Fibroblast of skin of scalp (primary cell): ENCODE results near the gene PNKD.
A peak's percentile ranks its signal among the peaks of the same experiment; 100 is the strongest.
"Not testable (repeated sequence)": the region's sequence is repeated elsewhere in the genome, so short reads cannot be mapped to it uniquely, and the experiment has no call there.

Experiments used
- DNase-seq: peaks from one replicate; pipeline ENCODE4 v3.0.0-alpha.2; 2013

Gene PNKD

DNA sequence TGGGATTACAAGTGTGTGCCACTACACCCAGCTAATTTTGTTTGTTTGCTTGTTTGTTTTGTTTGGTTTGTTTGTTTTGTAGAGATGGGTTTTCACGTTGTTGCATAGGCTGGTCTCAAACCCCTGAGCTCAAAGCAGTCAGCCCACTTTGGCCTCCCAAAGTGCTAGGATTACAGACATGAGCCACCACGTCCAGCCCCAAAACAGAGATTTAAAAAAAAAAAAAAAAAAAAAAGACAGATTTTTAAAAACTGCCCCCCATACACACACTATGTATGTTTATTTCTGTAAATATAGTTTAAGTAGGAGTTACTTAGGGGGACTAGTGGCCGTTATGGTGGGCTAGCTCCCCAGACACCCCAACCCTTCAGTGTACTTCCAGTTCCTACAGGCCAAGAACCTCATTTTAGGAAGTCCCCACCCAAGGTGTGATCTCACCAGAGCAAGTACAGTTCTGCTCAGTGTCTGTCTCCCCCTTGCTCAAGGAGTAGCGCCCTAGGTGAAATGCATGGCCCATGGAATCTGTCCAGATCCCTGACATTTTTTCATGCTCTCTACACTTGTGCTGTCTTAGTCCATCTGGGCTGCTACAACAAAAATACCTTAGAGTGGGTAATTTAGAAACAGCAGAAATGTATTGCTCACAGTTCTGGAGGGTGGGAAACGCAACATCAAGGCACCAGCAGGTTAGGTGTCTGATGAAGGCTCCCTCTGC is 23.6 kb downstream of the PNKD start:
- no peak for DNase-seq

DNA sequence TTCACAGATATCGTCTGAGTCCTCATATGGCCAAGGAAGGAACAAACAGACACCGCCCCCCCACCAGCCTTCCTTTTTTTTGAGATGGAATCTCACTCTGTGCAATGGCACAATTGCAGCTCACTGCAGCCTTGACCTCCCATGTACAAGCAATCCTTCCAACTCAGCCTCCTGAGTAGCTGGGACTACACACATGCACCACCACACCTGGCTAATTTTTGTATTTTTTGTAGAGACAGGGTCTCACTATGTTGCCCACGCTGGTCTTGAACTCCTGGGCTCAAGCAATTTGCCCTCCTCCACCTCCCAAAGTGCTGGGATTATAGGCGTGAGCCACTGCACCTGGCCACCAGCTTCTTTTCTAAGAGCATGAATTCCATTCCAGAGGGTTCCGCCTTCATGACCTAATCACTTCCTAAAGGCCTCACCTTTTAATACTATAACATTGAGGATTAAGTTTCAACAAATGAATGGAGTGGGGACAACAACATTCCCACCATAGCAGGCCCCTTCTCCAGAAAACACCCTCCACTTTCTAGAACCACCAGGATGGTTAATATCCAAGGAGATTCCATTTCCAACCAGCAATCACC is 24.2 kb downstream of the PNKD start:
- no peak for DNase-seq

DNA sequence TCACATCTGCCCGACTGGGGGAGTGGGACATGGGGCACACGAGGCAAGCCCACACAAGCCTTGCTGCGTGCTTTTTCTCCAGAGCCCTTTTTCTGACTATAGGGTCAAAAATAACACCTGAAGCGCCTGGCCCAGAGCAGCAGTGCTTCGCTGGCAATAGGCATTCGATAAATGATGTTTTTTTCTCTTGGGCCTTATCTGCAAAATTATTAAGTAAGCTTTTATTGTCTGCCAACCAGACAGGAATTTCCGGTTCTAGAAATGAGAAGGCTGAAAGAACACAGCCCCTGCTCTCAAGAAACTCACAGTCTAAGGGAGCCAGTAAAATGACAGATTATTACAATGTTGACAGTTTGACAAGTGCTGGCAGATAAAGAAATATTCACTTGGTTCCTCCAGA is 24.7 kb downstream of the PNKD start:
- no peak for DNase-seq

DNA sequence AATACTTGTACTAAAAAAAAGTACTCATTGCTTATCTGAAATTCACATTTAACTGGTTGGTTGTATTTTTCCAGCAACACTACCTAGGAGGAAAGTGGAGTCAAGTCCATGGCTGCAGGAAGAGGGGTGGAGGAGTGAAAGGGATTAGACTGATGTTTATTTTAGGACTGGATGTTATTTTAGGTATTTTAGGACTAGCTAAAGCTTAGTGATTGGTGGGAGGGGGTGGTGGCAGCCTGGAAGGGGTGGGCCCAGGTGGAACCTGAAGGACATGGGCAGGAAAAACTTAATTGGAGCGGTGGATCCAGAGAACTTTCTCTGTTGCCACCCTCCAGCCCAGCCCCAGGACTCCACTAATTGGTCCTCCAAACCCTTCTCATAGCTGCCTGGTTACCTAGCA is 25.9 kb downstream of the PNKD start:
- no peak for DNase-seq

DNA sequence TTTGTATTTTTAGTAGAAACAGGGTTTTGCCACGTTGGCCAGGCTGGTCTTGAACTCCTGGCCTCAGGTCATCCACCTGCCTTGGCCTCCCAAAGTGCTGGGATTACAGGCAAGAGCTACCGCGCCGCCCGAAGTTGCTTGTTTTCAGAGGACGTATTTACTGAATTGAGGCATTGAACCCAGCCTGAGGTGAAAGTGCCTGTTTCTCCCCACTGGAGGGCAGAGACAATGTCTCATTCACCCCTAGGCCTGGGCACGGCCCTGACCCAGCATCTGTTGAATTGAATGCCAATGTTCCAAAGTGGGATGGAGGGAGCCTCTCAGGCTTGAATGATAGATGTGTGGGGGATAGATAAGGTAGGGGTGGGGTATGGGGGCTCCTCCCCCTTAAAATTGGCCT is 26.5 kb downstream of the PNKD start:
- DNase-seq = no peak

DNA sequence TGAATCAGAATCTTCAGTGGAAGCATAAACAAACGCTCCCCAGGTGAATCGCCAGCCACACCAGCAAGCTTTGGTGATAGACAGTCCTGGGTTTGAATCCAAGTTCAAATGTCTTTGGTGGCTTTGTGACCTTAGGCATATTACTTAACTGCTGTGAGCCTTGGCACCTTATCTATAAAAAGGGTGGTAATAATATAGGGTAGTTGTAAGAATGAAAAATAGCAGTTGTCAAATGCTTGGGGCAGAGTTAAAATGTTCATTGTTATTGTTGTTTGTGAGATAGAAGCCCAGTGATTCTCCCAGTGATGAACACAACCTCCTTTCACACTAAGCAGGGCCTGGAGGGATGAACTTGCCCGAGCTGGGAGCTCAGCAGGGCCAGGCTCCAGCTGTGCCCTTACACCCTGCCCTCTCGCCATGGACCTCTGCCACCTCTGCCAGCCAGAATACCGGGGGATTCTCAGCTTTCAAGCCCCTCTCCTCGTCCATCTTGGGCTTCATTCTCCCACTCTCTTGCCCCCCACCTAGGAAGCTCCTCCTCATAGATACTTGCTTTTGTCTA is 28.1 kb downstream of the PNKD start:
- DNase-seq = no peak

DNA sequence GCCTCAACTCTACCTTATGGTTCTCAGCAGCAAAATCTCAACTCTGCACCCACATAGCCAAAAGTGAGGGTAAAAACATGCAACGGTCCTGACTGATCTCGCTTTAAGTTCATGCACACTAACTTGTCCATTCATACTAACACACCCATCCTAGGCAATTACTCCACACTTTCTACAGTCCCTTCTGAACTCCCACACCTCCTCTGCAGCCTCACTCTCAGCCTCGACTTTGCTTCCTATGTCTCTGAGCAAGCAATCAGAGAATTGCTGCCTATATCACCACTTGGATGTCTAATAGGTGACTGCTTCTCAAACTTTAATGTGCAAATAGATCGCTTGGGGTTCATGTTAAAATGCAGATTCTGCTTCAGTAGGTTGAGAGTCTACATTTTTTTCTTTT is 29.8 kb downstream of the PNKD start:
- no peak for DNase-seq

DNA sequence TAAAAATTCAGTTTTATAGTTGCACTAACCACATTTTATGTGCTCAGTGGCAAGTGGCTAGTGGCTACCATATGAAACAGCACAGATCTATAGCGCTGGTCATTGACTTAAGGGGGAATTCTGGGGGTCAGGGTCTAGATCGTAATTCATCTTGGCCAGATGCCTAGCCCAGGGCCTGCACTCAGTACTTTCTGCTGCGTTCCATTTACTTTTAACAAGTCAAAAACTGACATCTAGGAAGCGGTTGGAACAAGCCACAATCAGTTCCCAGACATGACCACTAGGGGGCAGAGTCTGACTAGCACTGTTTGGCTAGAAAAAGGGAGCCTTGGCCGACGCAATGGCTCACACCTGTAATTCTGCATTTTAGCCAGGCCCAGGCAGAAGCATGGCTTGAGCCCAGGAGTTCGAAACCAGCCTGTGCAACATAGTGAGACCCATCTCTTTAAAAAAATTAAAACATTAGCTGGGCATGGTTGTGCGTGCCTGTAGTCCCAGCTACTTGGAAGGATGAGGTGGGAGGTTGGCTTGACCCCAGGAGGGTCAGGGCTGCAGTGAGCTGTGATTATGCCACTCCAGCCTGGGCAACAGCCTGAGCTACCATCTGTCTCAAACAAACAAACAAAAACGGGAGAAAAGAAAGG is 31.0 kb downstream of the PNKD start:
- peak; percentile 76 for DNase-seq

DNA sequence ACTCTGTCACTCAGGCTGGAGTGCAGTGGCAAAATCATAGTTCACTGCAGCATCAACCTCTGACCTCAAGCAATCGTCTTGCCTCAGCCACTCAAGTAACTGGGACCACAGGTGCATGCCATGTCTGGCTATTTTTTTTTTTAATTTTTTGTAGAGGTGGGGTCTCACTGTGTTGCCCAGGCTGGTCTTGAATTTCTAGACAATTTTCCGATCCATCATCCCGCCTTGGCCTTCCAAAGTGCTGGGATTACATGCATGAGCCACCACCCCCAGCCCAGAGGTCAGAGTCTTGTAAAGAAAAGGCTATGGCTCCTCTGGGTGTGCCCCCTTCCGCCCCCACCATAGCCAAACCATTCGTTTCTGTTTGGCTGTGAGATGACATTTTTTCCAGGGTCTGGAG is 35.1 kb downstream of the PNKD start:
- DNase-seq = no peak

DNA sequence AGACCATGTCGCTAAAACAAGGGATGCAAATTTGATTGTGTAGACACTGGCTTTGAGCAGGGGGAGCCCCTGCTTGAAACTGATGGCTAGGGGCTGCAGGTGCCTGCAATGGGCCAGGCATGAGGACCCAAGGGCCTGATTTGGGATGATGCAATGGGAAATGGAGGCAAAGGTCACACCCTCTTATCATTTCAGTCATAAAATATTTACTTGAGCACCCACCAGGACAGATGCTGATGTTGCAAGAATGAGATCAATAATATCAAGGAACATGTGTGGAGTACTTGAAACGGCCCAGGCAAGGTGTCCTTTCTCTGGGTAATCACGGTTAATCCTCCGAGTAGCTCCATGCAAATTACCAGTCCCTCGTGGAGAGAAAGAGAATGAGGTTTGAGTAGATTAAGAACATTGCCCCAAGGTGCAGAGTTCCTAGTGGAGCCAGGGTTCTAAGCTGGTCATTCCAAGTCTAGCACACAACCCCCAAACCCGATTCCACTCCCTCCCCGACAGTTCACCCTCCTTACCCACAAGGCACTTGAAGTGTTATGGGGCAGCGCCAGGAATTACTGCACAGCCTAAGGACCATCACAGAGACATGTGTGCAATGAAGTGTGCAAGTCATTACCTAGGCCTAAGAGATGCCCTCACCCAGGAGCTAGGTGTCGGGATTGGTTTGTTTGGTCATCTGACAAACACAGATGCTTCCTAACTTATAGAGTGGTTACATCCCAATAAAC is 36.0 kb downstream of the PNKD start:
- DNase-seq = no peak

DNA sequence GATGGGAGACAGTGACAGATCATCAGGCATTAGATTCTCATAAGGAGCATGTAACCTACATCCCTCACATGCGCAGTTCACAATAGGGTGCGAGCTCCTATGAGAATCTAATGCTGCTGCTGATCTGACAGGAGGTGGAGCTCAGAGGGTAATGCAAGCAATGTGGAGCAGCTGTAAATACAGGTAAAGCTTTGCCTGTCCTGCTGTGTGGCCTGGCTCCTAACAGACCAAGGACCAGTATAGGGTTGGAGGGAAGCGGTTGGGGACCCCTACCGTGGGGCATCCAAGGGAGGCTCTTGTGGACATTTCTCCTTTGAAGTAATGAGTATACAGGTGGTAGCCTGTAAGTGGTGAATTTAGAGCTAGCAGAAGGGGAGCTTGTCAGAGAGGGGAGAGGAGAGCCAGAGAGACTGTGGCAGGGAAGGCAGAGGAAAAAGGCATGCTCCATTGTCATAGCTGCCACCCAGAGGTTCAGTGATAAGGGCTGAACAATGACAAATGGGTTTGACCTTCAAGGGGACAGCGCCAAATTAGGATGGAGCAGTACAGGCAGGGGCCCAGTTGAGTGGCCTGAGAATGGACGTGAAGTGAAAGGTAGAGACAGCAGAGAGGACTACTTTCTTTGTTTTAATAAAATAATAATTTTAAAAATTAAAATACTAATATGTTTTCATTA is 37.2 kb downstream of the PNKD start:
- DNase-seq = no peak

DNA sequence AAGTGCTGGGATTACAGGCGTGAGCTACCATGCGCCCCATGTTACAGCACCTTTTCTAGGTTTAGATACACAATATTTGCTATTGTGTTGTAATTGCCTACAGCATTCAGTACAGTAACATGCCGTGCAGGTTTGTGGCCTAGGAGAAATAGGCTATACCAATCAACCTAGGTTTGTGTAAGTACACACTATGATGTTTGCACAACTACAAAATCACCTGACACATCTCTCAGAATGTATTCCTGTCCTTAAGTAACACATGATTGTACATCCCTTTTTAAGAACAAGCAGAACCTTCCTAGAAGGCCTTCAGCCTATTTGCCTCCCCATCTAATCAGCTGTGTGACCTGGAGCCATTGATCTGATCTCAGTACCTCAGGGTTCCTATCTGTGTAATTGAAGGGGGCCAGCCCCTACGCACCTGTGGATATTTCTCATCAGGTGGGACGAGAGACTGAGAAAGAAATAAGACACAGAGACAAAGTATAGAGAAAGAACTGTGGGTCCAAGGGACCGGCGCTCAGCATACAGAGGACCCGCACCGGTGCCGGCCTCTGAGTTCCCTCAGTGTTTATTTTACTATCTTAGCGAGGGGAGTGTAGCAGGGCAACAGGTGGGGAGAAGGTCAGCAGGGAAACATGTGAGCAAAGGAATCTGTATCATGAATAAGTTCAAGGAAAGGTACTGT is 40.7 kb downstream of the PNKD start:
- no peak for DNase-seq

DNA sequence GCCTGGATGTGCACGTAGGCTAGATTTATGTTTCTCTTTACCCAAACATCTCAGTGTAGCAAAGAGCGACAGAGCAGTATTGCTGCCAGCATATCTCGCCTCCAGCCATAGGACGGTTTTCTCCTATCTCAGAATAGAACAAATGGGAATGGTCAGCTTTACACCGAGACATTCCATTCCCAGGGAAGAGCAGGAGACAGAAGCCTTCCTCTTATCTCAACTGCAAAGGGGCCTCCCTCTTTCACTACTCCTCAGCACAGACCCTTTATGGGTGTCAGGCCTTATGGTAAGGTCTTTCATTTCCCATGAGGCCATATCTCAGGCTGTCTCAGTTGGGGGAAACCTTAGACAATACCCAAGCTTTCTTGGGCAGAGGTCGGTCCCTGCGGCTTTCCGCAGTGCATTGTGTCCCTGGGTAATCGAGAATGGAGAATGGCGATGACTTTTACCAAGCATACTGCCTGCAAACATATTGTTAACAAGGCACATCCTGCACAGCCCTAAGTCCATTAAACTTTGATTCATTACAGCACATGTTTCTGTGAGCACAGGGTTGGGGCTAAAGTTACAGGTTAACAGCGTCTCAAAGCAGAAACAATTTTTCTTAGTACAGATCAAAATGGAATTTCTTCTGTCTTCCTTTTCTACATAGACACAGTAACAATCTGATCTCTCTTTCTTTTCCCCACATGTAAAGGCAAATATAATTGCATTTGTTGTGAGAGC is 41.4 kb downstream of the PNKD start:
- not testable (repeated sequence) for DNase-seq

DNA sequence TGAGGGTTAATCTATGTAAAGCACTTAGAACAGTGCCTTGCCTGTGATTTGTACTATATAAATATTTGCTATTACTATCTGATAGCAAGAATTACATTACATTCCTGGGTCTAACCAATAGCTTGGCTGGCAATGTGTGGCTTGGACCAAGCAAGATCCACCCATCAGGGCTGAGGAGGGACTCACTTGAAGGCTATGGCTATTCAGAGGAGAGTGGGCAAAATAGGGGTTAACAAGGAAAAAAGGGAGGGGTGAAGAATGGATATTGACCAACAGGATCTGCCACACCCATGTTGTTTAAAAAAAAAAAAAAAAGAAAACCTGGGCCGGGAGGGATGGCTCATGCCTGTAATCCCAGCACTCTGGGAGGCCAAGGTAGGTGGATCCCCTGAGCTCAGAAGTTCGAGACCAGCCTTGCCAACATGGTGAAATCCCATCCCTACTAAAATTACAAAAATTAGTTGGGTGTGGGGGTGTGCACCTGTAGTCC is 42.0 kb downstream of the PNKD start:
- DNase-seq = no peak

DNA sequence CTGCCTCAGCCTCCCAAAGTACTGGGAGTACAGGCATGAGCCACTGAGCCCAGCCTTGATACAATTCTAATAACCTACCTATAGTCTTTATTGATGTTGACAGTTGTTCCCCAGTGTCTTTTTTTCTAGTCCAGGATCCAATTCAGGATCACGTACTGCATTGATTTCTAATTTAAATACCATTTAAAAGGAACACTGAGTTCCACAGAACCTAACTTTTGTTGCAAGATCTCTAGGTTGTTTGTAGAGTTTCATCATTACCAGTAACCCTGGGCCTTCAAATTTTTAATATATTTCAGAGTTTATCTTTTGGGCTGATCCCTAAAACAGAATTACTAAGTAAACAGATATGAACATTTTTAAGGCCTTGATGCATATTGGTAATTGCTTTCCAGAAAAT is 43.0 kb downstream of the PNKD start:
- no peak for DNase-seq

DNA sequence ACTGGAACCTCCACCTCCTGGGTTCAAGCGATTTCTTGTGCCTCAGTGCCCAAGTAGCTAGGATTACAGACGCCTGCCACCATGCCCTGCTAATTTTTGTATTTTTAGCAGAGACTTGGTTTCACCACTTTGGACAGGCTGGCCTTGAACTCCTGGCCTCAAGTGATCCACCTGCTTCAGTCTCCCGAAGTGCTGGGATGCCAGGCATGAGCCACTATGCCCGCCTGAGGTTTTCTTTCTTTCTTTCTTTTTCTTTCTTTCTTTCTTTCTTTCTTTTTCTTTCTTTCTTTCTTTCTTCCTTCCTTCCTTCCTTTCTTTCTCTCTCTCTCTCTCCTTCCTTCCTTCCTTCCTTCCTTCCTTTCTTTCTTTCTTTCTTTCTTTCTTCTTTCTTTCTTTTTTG is 44.4 kb downstream of the PNKD start:
- DNase-seq = not testable (repeated sequence)

DNA sequence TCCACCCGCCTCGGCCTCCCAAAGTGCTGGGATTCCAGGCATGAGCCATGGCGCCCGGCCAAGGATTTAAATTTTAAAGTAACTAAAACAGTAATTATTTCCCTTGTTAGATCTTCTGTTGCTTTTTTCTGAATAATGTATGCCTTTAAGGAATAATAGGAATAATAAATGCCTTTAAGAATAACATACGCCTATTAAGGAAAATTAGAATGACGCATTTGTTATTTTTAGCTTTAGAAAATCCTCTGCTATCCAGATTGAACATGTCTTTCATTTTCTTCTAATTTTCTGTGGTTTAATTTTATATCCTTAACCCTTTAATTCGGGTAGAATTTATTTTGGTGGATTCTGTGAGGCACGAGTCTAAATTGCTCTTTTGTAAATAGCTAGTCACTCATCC is 45.1 kb downstream of the PNKD start:
- DNase-seq = no peak

DNA sequence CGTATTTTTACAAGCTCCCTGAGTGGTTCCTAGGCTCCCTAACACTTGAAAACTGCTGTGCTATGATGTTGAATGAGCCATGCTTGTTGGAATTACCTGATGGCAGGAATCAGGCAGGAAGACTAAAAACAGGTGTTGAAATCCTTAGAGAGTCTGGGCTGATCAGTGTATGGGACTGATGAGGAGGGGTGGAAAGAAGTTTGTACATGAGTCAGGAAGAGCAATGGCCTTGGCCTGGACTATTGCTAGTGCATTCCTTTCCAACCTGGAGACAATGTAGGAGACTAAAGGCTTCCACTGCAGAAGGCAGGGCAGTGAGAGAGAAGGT is 46.9 kb downstream of the PNKD start:
- no peak for DNase-seq

DNA sequence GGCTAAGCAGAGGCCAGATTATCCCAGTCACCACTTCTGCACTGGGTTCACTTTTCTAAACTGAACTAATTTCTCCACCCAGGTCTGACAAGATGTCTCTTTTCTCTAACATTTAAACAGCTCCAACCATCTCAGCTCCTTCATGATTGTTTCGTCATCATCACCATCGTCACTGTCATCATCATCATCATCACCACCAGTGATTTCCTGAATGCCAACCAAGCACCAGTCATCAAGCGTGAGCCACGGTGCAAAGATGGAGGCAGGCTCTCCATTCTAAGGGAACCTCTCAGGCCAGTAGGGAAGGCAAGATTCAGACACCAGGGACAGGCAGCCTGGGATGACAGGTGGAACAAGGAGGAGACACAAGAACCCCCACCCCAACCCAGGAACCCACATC is 47.5 kb downstream of the PNKD start:
- DNase-seq = no peak

DNA sequence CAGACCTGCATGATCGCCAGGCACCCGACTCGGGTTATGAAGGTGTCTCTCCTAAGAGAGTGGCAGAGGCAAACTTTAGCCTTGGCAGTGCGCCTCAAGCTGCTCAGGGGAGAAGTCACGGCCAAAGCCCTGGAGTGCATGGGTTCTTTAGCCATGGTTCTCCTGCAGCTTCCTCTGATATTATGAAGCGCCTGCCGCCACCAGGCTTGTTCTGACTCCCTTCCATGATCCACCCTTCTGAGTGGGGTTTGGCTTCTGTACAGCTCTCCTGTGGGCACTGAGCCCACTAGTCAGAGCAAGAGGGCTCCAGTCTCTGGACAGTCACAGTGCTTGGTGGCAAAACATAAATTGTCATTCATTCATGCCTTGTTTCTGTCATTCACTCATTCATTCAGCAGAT is 47.9 kb downstream of the PNKD start:
- no peak for DNase-seq

DNA sequence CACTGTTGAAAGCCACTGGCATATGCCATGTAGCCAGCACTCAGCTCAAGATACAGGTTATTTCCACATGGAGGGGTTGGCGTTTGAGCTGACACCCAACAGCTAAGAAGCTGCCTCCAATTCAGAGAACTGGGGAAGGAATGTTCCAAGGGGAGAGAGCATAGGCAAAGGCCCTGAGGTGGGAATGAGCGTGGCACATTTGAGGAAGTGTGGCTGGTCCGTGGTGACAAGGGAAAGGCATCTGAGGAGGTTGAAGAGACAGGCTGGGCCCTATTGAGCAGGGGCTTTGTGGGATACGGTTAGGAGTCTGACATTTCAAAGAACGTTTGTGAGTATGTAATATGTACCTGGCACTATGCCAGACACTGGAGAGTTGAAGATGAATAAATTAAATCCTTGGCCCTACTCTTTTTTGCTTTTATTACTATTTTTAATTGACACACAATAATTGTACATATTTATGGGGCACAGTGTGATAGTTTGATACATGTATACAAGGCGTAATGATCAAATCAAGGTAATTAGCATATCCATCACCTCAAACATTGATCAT is 49.6 kb downstream of the PNKD start:
- DNase-seq = no peak
